Subcutaneous adipose tissue (tissue), 4 donors: ENCODE data around the gene MAGI1. TPM values are rescaled to one million over a fixed set of nuclear protein-coding genes. Genes with fewer than 3 reads are reported as not detected.

Experiments used
- CTCF ChIP-seq: fragments of 450-650 bp; IDR thresholded peaks from one replicate; pipeline ENCODE4 v1.5.1; 2016; ENCODE audit warnings: low read depth, mild to moderate bottlenecking, control low read depth, antibody characterized with exemption, moderate library complexity
- total RNA-seq, 4 donors: library from RNA; depleted of rRNA; stranded (reverse); fragments of >200 nt; gene quantifications; one replicate each; pipeline ENCODE4 v1.1.0, GENCODE V29; 2016

The MAGI1 gene
- total RNA-seq, 4 donors from 2014 or later, result 15.3 to 56.9 (median 35.4) TPM

DNA sequence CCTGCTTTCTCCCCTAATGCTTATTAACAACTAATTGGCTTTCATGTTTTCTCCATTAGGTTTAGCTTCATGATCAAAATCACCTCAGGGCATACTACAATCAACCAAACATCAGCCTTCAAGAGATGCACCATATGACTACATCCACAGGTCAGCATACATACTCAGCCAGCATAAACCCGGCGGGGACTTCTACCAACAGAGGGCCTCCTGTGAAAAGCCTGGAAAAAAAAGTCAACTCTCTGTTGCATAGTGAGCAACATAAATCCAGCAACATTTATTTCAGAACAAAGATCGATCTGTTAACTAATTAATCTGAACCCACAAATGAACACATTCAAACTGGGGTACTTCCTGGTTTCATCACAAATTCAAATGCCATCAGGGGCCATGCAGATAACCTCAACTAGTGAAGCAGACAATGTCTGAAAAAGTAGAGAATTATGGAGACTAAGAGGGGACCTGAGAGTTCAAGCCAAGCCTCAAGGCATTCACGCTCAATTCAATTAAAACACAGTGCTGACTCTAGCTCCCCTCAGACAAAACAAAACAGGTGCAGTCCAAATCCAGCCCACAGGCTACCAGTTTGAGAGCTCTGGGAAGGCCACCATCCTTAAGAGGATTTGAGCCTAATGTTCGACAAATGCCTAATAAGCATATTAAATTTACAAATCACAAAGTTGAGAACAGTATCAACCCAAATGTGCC, 124.5 kb downstream of the MAGI1 start:
- TF ChIP-seq CTCF, result no peak

- no peak for TF ChIP-seq CTCF
Measured at GRCh38 chr3:65912647-65913046, 126.1 kb downstream of the MAGI1 start.

- TF ChIP-seq CTCF, result no peak
Measured at GRCh38 chr3:65908588-65908987, 130.1 kb downstream of the MAGI1 start.

- TF ChIP-seq CTCF, result no peak
Measured at GRCh38 chr3:65907232-65908130, 131.2 kb downstream of the MAGI1 start.

GRCh38 chr3:65905771-65906170, 132.9 kb downstream of the MAGI1 start:
- TF ChIP-seq CTCF, result no peak

DNA sequence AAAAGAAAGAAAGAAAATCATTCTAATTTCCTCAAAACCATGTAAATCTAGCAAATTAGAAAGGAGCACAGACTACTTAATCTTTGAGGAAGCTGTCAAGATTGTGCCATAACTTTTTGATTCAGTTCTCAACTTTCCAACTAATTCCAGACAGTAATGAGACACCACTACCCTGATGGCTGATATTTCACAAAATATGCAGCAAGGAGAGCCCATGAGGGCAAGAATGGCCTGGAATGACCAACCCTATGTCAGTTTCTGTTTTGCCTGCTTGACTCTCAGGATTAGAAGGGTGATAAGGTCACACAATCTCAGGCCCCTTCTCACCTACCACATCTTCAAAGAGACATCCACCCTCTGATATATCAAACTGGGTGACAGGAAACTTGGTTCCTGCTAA, 134.7 kb downstream of the MAGI1 start:
- TF ChIP-seq CTCF, result no peak

DNA sequence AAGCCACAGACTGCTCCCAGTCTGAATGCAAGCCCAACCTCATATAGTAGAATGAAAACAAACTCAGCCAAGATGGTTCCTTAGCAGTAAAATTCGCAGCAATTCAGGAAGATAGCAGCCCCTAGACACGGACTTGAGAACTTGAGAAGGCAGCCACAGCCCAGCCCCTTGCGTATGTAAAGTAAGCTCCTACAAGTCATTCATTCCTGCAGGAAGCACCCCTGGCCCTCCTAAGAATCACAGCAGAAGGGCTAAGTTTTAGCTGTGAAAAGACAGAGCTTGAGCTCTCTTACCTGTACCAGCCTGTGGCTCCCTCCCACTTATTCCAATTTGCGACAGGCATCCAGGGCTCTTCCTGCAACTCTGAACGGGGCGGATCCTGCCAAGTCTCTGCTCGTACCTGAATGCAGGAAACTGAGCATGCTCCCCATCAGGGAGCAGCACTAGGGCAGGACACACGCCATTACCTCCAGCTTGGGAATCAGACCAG, 136.4 kb downstream of the MAGI1 start:
- no peak for TF ChIP-seq CTCF
